Hepatic stellate cell (primary cell): Measurements from ENCODE around the gene CBX7.

Source experiments
- DNase-seq: peaks from one replicate; pipeline ENCODE4 v3.0.0; 2011; ENCODE audit warnings: low spot score

CBX7 gene

GRCh38 chr22:39147335-39148025 is 5.0 kb downstream of the CBX7 start:
- DNase-seq: no peak

GRCh38 chr22:39146256-39147101 is 6.0 kb downstream of the CBX7 start:
- DNase-seq: no peak

GRCh38 chr22:39144101-39144767 is 8.2 kb downstream of the CBX7 start:
- DNase-seq: peak; percentile 81

- no peak for DNase-seq
Observed at GRCh38 chr22:39142088-39142680, 10.3 kb downstream of the CBX7 start.

GRCh38 chr22:39139933-39140332 is 12.5 kb downstream of the CBX7 start:
- DNase-seq: no peak

- DNase-seq: no peak
Observed at GRCh38 chr22:39138357-39138997, 14.0 kb downstream of the CBX7 start.

- DNase-seq: no peak
Observed at GRCh38 chr22:39136317-39136716, 16.2 kb downstream of the CBX7 start.

GRCh38 chr22:39135092-39135896 is 17.2 kb downstream of the CBX7 start:
- no peak for DNase-seq

GRCh38 chr22:39134366-39135091 is 18.0 kb downstream of the CBX7 start:
- DNase-seq: no peak

GRCh38 chr22:39133871-39134270 is 18.6 kb downstream of the CBX7 start:
- DNase-seq: no peak

GRCh38 chr22:39132871-39133524 is 19.5 kb downstream of the CBX7 start:
- DNase-seq: no peak

GRCh38 chr22:39132281-39132680 is 20.2 kb downstream of the CBX7 start:
- no peak for DNase-seq

- DNase-seq: no peak
Observed at GRCh38 chr22:39130892-39131855, 21.3 kb downstream of the CBX7 start.

GRCh38 chr22:39130152-39130704 is 22.3 kb downstream of the CBX7 start:
- no peak for DNase-seq

GRCh38 chr22:39129746-39130145 is 22.7 kb downstream of the CBX7 start:
- no peak for DNase-seq

GRCh38 chr22:39129081-39129480 is 23.4 kb downstream of the CBX7 start:
- no peak for DNase-seq

GRCh38 chr22:39128508-39128907 is 24.0 kb downstream of the CBX7 start:
- DNase-seq: no peak

GRCh38 chr22:39125622-39126021 is 26.9 kb downstream of the CBX7 start:
- no peak for DNase-seq
